Activated CD8-positive, alpha-beta T cell treated with anti-CD3 and anti-CD28 coated beads for 36 hours (primary cell): ENCODE data around the gene MBIP. TPM values are rescaled to one million over a fixed set of nuclear protein-coding genes. Genes with fewer than 3 reads are reported as not detected.

Experiments used
- ATAC-seq: fragments of 200-7000 bp; cut with Tn5 transposase; one replicate; pipeline ENCODE4 v1.10.0; 2021; ENCODE audit warnings: mild to moderate bottlenecking, moderate library complexity
- CTCF ChIA-PET: fragments of 350-600 bp; sonication (Branson Sonifier 250); formaldehyde crosslinking; loops from one replicate; lab custom pipeline; 2021; ENCODE audit warnings: antibody characterized with exemption; lab: Charles Lee
- POLR2A ChIA-PET: fragments of 350-600 bp; sonication (Branson Sonifier 250); formaldehyde crosslinking; loops from one replicate; lab custom pipeline; 2021; ENCODE audit warnings: antibody characterized with exemption; lab: Charles Lee
- DNase-seq: peaks from one replicate; pipeline ENCODE4 v3.0.0-alpha.2; 2020
- H3K27ac Mint-ChIP-seq: one replicate; pipeline ENCODE4 v1.8.0; 2021; ENCODE audit warnings: mild to moderate bottlenecking, mixed read lengths
- H3K27me3 Mint-ChIP-seq: one replicate; pipeline ENCODE4 v1.8.0; 2021; ENCODE audit warnings: mixed read lengths
- H3K36me3 Mint-ChIP-seq: one replicate; pipeline ENCODE4 v1.8.0; 2021; ENCODE audit warnings: low read depth, mixed read lengths
- H3K4me1 Mint-ChIP-seq: one replicate; pipeline ENCODE4 v1.8.0; 2021; ENCODE audit warnings: low read depth, mixed read lengths
- H3K4me3 Mint-ChIP-seq: one replicate; pipeline ENCODE4 v1.8.0; 2021; ENCODE audit warnings: mild to moderate bottlenecking, moderate library complexity, mixed read lengths
- H3K9me3 Mint-ChIP-seq: one replicate; pipeline ENCODE4 v1.8.0; 2021; ENCODE audit warnings: mixed read lengths
- intact Hi-C: fragments of 100-400 bp; cut with micrococcal nuclease; formaldehyde crosslinking; loops from one replicate; pipeline ENCODE4 v1.10.0; 2022
- total RNA-seq, 2 experiments: library from RNA; stranded (reverse); gene quantifications; one replicate each; pipeline ENCODE4 v1.2.3, GENCODE V29; 2021
- TF ChIP-seq, protein P1 (sequence below): fragments of 200-600 bp; IDR thresholded peaks from one replicate; pipeline ENCODE4 v1.8.0; 2022; ENCODE audit warnings: antibody characterized with exemption, mild to moderate bottlenecking

Gene MBIP
- total RNA-seq, 2 experiments from 2014 or later: 29.4 to 31.0 TPM

DNA sequence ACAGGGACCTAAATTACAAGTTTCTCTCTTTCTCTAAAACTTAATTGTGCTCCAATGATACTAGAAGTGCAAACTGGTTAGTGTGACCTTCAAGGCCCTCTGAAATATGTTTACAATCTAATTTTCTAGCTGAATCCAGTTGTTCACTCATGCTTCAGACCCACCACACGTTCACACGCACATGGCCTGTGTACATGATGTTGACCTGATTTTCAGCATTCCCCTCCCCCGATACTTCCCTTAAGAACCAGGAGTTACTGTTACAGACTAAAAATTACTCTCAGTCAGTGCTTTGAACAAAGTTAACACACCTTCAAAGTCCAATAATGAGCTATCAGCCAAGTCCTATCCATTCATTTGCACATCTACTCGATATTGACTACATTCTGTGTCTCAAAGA lies 16.5 kb downstream of the MBIP start:
- no peaks in the 10 kb centered on the region for H3K4me1 Mint-ChIP-seq
- H3K4me3 Mint-ChIP-seq: no peak overlapping the region
- POLR2A ChIA-PET: interaction anchor here (0.9 kb wide), 1 partner anchor 9 kb away, joined by 3 read pairs; no protein-coding TSS in a partner anchor
- H3K36me3 Mint-ChIP-seq: peaks cover 40% of the 10 kb centered on the region
- no peak for ATAC-seq
- H3K27me3 Mint-ChIP-seq: no peaks in the 10 kb centered on the region
- no peak overlapping the region for H3K27ac Mint-ChIP-seq
- H3K9me3 Mint-ChIP-seq: no peaks in the 10 kb centered on the region
- CTCF ChIA-PET: interaction anchor here (0.9 to 1.8 kb wide), 3 partner anchors 8 to 71 kb away, joined by 3 read pairs; no protein-coding TSS in a partner anchor
- TF ChIP-seq, protein P1, sequence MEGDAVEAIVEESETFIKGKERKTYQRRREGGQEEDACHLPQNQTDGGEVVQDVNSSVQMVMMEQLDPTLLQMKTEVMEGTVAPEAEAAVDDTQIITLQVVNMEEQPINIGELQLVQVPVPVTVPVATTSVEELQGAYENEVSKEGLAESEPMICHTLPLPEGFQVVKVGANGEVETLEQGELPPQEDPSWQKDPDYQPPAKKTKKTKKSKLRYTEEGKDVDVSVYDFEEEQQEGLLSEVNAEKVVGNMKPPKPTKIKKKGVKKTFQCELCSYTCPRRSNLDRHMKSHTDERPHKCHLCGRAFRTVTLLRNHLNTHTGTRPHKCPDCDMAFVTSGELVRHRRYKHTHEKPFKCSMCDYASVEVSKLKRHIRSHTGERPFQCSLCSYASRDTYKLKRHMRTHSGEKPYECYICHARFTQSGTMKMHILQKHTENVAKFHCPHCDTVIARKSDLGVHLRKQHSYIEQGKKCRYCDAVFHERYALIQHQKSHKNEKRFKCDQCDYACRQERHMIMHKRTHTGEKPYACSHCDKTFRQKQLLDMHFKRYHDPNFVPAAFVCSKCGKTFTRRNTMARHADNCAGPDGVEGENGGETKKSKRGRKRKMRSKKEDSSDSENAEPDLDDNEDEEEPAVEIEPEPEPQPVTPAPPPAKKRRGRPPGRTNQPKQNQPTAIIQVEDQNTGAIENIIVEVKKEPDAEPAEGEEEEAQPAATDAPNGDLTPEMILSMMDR: no peak
- intact Hi-C loops: no loop called here
- DNase-seq: no peak

DNA sequence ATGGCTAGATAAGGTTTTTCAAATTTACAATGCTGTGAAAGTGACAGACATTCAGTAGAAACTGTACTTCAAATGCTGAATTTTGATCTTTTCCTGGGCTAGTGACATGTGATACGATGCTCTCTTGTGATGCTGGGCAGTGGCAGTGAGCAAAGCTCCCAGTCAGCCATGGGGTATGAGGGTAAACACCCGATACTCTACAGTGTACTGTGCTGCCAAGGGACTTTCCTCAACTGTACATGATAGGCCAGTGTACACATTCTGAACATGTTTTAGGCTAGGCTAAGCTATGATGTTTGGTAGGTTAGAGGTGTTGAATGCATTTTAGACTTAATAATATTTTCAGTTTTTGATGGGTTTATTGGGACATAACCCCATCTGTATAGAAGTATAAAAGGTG lies 17.6 kb downstream of the MBIP start:
- peaks cover 41% of the 10 kb centered on the region for H3K36me3 Mint-ChIP-seq
- TF ChIP-seq, protein P1: no peak

GRCh38 chr14:36301159-36301558 lies 19.3 kb downstream of the MBIP start:
- ATAC-seq (no peak), DNase-seq (no peak)
- intact Hi-C loops: no loop called here
- H3K4me3 Mint-ChIP-seq: no peak overlapping the region
- ChIA-PET POLR2A (no interaction called here), CTCF (interaction anchor here (0.9 to 1.0 kb wide), 2 partner anchors 14 to 232 kb away, joined by 3 to 4 read pairs; no protein-coding TSS in a partner anchor)
- TF ChIP-seq, protein P1: no peak
- no peaks in the 10 kb centered on the region for H3K27me3 Mint-ChIP-seq
- peaks cover 46% of the 10 kb centered on the region for H3K36me3 Mint-ChIP-seq
- no peaks in the 10 kb centered on the region for H3K4me1 Mint-ChIP-seq
- no peak overlapping the region for H3K27ac Mint-ChIP-seq
- no peaks in the 10 kb centered on the region for H3K9me3 Mint-ChIP-seq

More for the DNA sequence above, 17.6 kb downstream of the MBIP start:
- POLR2A ChIA-PET: no interaction called here
- no peak overlapping the region for H3K4me3 Mint-ChIP-seq
- ATAC-seq: no peak
- intact Hi-C loops: no loop called here
- DNase-seq: no peak
- no peaks in the 10 kb centered on the region for H3K4me1 Mint-ChIP-seq
- H3K27me3 Mint-ChIP-seq: no peaks in the 10 kb centered on the region
- no peaks in the 10 kb centered on the region for H3K9me3 Mint-ChIP-seq
- H3K27ac Mint-ChIP-seq: no peak overlapping the region
- CTCF ChIA-PET: no interaction called here

DNA sequence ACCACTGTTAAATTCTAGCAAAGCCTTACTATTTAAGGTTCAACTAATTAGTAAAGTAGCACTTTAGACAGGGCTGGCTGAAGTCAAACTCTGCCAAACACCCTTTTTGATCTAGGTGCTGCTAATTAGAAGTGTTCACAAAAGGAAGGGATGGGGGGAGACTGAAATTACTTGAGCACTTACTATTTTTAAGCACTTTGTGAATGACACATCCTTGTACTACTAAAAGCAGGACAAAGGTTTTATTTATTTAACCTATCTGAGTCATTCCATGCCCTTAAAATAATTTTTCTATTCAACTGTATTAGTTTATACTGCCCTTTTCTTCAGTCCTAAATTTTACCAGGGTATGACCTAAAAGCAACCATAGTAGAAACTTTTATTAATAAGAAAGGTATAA lies 20.1 kb downstream of the MBIP start:
- DNase-seq (no peak), ATAC-seq (no peak)
- CTCF ChIA-PET: no interaction called here
- TF ChIP-seq, protein P1: no peak
- no peaks in the 10 kb centered on the region for H3K4me1 Mint-ChIP-seq
- H3K27ac Mint-ChIP-seq: no peak overlapping the region
- POLR2A ChIA-PET: no interaction called here
- no peak overlapping the region for H3K4me3 Mint-ChIP-seq
- intact Hi-C loops: no loop called here
- H3K36me3 Mint-ChIP-seq: peaks cover 40% of the 10 kb centered on the region
- no peaks in the 10 kb centered on the region for H3K9me3 Mint-ChIP-seq
- no peaks in the 10 kb centered on the region for H3K27me3 Mint-ChIP-seq

DNA sequence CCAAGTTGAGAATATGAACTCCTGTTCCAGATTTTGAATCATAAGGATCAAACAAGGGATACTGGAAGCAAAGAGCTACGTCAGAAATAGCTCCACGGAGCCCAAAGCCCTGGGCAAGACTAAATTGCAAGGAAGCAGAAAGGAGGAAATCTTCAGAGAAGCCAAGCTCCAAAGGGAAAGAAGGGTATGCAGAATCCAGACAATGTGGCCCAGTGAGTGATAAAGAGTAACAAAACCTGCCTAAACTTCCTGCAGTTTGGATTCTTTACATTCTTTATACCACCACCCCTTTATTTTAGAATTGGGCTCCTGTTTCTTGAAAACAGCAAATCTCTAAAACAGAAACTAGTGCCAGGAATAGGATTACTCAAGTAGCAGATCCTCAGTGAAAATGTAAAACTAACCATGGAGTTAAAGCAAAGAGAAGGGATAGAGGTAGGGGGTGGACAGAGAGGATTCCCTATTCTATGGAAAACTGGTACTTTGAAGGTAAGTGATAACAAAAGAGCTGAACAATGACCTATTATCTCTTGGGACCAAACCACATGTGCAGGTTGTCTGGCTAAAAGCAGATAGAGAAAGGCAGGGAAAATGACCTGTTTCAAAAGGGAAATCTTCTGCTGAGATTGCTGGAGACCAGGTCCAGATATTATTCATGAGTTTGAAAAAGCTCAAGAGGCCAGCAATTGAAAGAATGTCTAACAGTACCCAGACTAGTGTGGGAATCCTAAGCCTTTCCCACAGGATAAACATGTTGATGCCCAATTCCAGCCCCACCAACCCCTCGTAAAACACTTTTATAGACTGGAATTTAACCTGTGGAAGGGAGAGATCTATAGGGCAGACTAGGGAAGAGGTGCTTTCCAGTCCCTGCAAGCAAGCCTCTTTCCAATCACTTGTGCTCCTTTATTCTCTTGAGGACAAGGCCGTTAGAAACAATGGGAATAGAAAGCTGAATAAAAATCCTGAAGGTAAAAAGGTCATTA lies 24.5 kb downstream of the MBIP start:
- Mint-ChIP-seq H3K9me3 (no peaks in the 10 kb centered on the region), H3K27me3 (no peaks in the 10 kb centered on the region), H3K27ac (no peak overlapping the region), H3K4me3 (no peak overlapping the region), H3K36me3 (peaks cover 20% of the 10 kb centered on the region), H3K4me1 (no peaks in the 10 kb centered on the region)
- intact Hi-C loops: no loop called here
- POLR2A ChIA-PET: no interaction called here
- CTCF ChIA-PET: interaction anchor here (0.6 to 0.8 kb wide), 2 partner anchors 9 to 55 kb away, joined by 3 read pairs; no protein-coding TSS in a partner anchor
- ATAC-seq (no peak), DNase-seq (no peak)
- TF ChIP-seq, protein P1: no peak
